Parathyroid adenoma (tissue), 2 donors: Measurements from ENCODE around the gene KSR1.

Source experiments
- H2AFZ ChIP-seq: fragments of 300-600 bp; sonication (generic); one replicate; pipeline ENCODE4 v1.7.0; 2017; ENCODE audit warnings: antibody characterized with exemption, mild to moderate bottlenecking
- H3K27ac ChIP-seq: fragments of 300-600 bp; sonication (generic); one replicate; pipeline ENCODE4 v1.7.0; 2017
- H3K27me3 ChIP-seq: fragments of 300-600 bp; sonication (generic); one replicate; pipeline ENCODE4 v1.7.0; 2017; ENCODE audit warnings: low read length; ENCODE audit not compliant: control insufficient read depth, insufficient read depth
- H3K36me3 ChIP-seq: fragments of 300-600 bp; sonication (generic); one replicate; pipeline ENCODE4 v1.7.0; 2017; ENCODE audit warnings: low read length; ENCODE audit not compliant: control insufficient read depth, insufficient read depth
- H3K4me1 ChIP-seq: fragments of 300-600 bp; sonication (generic); one replicate; pipeline ENCODE4 v1.7.0; 2017; ENCODE audit warnings: control low read depth
- H3K4me2 ChIP-seq: fragments of 300-600 bp; sonication (generic); one replicate; pipeline ENCODE4 v1.7.0; 2017; ENCODE audit warnings: low read length
- H3K4me3 ChIP-seq: fragments of 300-600 bp; sonication (generic); one replicate; pipeline ENCODE4 v1.7.0; 2017; ENCODE audit warnings: low read depth, low read length
- H3K79me2 ChIP-seq: fragments of 300-600 bp; sonication (generic); one replicate; pipeline ENCODE4 v1.7.0; 2017; ENCODE audit warnings: control low read depth
- H3K9ac ChIP-seq: fragments of 300-600 bp; sonication (generic); one replicate; pipeline ENCODE4 v1.7.0; 2017; ENCODE audit warnings: mild to moderate bottlenecking
- H3K9me3 ChIP-seq: fragments of 300-600 bp; sonication (generic); one replicate; pipeline ENCODE4 v1.7.0; 2017; ENCODE audit warnings: low read length; ENCODE audit not compliant: control insufficient read depth
- CTCF ChIP-seq: fragments of 300-600 bp; sonication (generic); IDR thresholded peaks from one replicate; pipeline ENCODE4 v1.7.0; 2017; ENCODE audit warnings: antibody characterized with exemption, mild to moderate bottlenecking
- donor health status: primary hyperparathyroidism.

The KSR1 gene

GRCh38 chr17:27479838-27480237 lies 23.6 kb downstream of the KSR1 start:
- Histone ChIP-seq H3K36me3 (no peaks in the 10 kb centered on the region), H2AFZ (no peak overlapping the region), H3K9ac (no peak overlapping the region), H3K27me3 (no peaks in the 10 kb centered on the region), H3K79me2 (peaks cover 29% of the 10 kb centered on the region), H3K4me1 (no peaks in the 10 kb centered on the region), H3K4me3 (no peak overlapping the region), H3K27ac (no peak overlapping the region), H3K4me2 (no peak overlapping the region), H3K9me3 (no peaks in the 10 kb centered on the region)
- TF ChIP-seq CTCF, result no peak

- TF ChIP-seq CTCF, result no peak
- peaks cover 25% of the 10 kb centered on the region for H3K79me2 ChIP-seq
- H2AFZ ChIP-seq, result no peak overlapping the region
- no peak overlapping the region for H3K27ac ChIP-seq
- H3K4me1 ChIP-seq, result no peaks in the 10 kb centered on the region
- H3K9ac ChIP-seq, result no peak overlapping the region
- H3K4me2 ChIP-seq, result no peak overlapping the region
- H3K9me3 ChIP-seq, result no peaks in the 10 kb centered on the region
- H3K27me3 ChIP-seq, result no peaks in the 10 kb centered on the region
- H3K36me3 ChIP-seq, result no peaks in the 10 kb centered on the region
- H3K4me3 ChIP-seq, result no peak overlapping the region
Measured at GRCh38 chr17:27480699-27481098, 24.5 kb downstream of the KSR1 start.

GRCh38 chr17:27481327-27481726 lies 25.1 kb downstream of the KSR1 start:
- Histone ChIP-seq H3K4me2 (no peak overlapping the region), H3K4me1 (no peaks in the 10 kb centered on the region), H3K27ac (no peak overlapping the region), H3K36me3 (no peaks in the 10 kb centered on the region), H3K9ac (no peak overlapping the region), H3K79me2 (peaks cover 21% of the 10 kb centered on the region), H3K9me3 (no peaks in the 10 kb centered on the region), H2AFZ (no peak overlapping the region), H3K4me3 (no peak overlapping the region), H3K27me3 (no peaks in the 10 kb centered on the region)
- no peak for TF ChIP-seq CTCF

- peaks cover 13% of the 10 kb centered on the region for H3K79me2 ChIP-seq
- H3K27ac ChIP-seq, result no peak overlapping the region
- TF ChIP-seq CTCF, result no peak
- H3K36me3 ChIP-seq, result no peaks in the 10 kb centered on the region
- no peaks in the 10 kb centered on the region for H3K9me3 ChIP-seq
- H3K4me3 ChIP-seq, result no peak overlapping the region
- no peak overlapping the region for H2AFZ ChIP-seq
- no peaks in the 10 kb centered on the region for H3K27me3 ChIP-seq
- H3K4me1 ChIP-seq, result no peaks in the 10 kb centered on the region
- H3K4me2 ChIP-seq, result no peak overlapping the region
- H3K9ac ChIP-seq, result no peak overlapping the region
Measured at GRCh38 chr17:27485125-27485524, 28.9 kb downstream of the KSR1 start.

- H2AFZ ChIP-seq, result no peak overlapping the region
- no peak overlapping the region for H3K9ac ChIP-seq
- H3K9me3 ChIP-seq, result no peaks in the 10 kb centered on the region
- no peak for TF ChIP-seq CTCF
- H3K27ac ChIP-seq, result no peak overlapping the region
- no peak overlapping the region for H3K4me3 ChIP-seq
- H3K79me2 ChIP-seq, result peaks cover 13% of the 10 kb centered on the region
- H3K4me2 ChIP-seq, result no peak overlapping the region
- no peaks in the 10 kb centered on the region for H3K27me3 ChIP-seq
- H3K36me3 ChIP-seq, result no peaks in the 10 kb centered on the region
- H3K4me1 ChIP-seq, result no peaks in the 10 kb centered on the region
Measured at GRCh38 chr17:27485716-27486495, 29.7 kb downstream of the KSR1 start.
